Measurements from ENCODE around the gene DMRTB1.

Gene DMRTB1

DNA sequence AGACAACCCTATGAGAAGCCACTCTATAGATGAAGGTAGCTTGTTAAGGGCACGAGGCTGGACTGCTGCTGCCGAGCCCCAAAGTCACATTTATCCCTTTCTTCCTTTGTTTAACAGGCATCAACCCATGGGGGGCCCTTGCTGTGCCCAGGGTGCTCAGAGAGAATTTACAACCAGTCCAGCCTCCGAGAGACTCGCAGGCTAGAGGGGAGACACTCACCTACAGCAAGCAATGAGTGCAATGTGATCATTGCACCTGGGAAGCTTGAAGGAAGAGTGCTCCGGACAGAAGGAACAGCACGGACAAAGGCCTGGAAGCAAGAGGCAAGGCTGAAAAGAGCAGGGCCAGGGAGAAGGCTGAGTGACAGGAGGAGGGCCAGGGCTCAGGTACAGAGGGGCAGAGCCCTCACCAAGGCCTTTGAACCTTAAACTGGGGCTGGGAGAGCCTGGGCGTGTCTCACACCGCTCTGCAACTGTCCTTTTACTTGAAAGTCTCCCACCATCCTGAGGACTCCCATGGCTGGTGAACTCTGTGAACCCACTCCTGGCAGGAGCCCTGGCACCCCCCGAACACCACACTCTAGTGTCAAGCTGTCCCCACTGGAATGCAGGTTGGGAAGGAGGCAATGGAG is 27.3 kb downstream of the DMRTB1 start:
- no peak for DNase-seq
- ATAC-seq: no peak

DNA sequence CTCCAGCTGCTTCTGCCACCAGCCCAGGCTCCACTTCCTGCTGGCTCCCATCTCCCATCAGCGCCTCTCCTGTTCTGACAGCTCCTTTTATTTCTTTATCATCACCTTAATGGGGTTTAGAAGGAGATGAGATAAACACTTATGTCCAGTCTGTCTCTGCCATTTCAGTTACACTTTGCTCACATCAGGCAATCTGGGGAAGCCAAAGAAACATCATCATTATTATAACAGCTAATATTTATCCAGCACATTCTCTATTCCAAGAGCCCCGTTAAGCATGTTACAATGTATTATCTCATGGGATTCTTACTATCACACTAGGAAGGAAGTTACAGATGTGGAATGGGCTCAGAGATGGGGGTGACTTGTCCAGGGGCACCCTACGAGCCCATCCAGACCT is 31.2 kb downstream of the DMRTB1 start:
- DNase-seq (no peak), ATAC-seq (no peak)

DNA sequence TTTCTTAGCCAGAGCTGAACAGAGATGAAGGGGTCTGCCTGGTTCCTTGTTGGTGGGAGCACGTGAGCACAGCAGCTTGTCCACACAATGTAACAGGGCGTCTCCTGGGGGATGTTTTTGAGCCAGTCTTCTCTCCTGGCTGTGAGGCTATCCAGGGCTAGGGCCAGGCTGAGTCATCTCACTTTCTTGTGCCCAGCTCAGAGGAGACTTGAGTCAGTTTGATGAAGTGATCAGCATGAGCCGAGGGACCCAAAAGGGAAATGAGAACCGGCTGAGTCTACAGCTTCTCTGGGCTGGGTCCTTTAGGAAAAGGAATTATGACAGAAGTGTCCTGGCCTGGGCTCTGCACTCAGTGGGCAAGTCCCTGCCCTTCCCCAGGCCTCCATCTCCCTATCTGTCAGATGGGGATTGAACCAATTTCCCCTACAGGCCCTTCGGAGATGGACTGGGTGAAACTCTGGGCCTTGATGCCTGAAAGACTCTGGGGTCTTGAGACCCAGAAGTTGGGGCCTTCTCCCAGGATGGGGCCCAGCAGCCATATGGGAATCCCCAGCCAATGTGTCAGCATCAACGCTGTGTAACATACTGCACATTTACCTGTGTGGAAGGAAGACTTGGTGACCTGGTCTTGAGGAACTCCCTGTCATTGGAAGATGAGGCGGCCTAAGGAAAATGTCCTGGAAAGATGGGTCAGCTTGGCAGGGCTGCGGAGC is 36.6 kb downstream of the DMRTB1 start:
- DNase-seq: no peak
- no peak for ATAC-seq

DNA sequence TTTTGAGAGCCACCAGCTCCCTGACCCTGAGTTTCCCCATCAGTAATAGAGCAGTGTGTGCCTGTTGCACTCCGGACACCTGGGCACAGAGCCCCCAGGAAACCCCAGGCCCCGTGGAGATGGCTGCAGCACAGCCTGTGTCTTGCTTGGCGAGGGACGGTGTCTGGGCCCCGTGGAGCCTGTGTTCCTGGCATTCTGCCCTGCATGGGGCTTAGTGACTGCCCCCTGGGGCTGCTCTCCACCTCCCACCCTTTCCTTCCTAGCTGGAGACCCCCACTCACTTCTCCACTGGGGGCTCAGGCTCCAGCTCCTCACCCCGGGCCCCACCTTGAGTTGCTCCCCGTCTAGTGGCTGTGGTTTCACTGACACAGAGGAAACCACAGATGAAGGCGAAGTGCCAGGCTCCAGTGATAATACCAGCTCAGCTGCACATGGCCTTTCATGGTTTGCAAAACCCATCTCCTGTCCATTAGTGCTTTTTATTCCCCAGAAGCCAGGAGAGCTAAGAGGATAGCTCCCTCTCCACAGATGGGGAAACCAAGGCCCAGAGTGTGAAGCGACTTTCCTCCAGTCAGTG is 39.4 kb downstream of the DMRTB1 start:
- DNase-seq (no peak), ATAC-seq (no peak)

DNA sequence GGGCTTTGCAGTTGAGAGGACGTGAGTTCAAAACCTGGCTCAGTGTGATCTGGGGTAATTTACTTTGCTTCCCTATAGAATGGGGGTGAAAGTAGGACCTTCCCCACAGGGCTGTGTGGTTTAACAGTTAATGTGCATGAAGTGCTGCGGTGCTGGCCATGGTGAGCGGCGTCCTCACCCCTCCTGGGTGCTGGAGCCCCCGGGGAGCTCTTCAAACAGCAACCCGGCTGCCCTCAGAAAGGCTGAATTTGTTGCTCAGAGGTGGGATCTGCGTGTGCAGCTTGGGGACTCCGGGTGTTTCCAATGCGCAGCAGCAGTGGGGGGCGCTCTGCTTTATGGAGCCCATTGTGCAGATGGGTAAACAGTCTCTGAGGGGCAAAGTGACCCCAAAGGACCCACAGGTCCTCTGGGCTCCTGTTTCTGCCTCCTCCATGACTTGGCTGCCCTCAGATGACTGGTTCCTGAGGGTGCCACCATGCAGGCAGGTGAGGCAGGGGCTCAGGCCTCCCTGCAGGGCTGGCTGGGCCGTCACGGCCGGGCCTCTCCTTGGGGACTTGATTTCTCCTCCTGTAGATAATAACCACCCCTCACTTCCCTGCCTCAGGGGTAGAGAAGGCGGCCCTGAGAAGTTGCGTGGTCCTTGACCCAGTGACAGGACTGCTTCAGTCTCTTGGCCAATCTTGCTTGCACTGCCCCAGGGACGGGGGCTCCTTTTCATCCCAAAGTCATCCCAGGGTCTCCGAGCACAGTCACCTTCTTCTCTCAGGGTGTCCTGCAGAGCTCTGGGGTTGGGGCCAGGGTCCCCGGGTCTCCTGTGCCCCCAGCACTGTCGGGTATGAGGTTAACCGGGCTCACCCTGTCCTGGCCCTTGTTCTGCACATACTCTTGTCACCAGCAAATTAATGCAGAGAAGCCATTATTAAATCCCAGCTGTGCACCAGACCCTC is 40.3 kb downstream of the DMRTB1 start:
- ATAC-seq: no peak

DNA sequence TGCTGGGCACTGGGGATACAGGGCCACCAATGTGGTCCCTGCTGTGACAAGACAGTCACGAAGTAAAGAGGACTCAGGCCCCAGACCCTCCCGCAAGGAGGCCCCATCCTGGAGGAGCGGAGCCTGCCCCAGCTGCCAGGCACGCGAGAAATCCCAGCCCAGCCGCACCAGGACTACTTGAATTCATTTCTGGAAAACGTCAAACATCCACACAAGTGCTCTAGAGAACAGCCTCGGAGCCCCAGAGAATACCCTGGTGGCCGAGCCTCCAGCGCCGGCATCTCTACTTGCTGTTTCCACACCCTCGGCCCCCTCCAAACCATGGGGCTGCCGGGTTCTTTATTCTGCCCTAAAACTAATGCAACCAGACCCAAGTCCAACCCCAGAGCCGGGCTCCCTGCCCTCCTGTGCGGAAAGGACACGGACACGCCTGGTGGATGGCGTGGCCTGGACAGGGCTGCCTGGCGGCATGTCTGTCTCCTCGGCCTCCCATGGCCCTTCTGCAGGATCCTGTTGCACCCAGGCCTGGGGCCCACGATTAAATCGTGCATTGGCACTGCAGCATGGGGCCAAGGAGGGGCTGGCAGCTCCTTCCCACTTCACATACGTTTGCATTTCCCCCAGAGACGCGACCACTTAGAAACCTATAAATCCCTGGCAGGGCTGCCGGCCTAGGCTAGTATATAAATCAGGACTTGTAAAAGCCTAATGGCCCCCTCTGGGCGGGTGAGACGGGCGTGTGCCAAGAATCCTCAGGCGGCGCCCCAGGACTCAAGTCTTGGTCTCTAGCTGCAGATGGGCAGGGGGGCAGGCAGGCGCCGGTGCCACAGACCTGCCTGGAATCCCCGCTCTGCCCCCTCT is 41.2 kb downstream of the DMRTB1 start:
- DNase-seq (no peak), ATAC-seq (no peak)

More for the DNA sequence above, 40.3 kb downstream of the DMRTB1 start:
- no peak for DNase-seq

DNA sequence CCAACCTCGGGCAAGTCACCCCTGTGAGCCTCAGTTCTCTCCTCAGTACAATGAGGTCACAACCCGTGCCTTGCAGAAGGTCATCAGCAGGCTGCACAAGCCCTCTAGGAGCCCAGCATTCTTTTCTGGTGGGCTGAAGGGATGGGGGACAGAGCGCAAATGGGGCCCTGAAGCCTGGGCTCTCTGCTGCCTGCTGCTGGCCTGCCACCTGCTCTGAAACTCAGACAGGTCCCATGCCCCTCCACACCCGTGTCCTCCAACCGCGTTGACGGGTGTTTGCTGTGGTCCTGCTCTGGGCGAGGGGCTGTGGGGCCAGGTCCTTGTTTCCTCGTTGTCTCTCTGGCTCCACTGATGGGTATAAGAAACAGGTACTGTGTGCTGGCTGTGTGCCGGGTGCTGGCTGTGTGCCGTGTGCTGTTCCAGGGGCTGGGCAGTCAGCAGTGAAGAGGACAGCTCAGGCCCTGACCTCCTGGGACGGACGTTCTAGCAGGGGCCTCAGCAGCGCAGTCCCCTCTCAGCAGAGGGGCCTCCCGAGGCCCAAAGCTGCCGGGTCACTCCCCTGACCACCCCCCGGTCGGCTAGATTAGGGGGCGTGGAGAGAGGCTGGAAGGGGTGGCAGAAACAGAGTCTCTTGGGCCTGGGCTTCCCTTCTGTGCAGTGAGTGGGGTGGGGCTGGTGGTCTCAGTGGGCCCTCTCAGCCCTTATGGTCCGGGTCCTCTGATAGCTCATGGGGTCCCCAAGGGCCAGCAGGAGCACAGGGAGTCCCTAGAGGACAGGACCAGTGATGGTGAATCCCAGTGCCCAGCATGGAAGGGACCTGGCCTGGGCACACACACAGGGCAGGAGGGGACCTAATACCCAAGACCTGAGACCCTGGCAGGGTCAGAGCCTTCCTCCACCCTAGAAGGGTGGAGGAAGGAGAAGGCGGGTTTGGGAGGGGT is 42.1 kb downstream of the DMRTB1 start:
- DNase-seq (no peak), ATAC-seq (no peak)

DNA sequence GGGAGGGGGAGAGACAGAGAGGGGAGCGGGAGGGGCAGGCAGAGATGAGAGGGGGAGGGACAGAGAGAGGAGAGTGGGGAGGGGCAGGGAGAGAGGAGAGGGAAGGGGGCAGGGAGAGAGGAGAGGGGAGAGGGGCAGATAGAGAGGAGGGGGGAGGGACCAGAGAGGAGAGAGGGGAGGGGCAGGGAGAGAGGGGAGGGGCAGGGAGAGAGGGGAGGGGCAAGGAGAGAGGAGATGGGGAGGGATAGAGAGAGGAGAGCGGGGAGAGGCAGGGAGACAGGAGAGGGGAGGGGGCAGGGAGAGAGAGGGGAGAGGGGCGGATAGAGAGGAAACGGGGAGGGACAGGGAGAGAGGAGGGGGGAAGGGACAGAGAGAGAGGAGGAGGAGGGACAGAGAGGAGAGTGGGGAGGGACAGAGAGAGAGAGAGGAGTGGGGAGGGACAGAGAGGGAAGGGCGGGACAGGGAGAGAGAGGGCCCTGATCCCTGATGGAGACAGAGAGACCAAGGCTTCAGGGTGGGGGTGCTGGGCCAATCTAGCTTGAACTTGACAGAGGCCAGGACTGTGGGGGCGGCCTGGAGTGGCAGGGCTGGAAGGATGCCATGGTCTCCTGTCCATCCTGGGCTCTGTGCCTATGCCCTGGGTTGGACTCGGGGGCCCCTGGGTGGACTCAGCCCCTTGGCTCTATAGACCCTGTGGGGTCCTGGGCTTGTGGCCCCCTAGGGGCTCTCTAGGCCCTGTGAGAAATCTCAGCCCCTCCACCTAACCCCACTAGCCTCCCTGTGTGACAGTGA is 43.6 kb downstream of the DMRTB1 start:
- DNase-seq (no peak), ATAC-seq (no peak)

DNA sequence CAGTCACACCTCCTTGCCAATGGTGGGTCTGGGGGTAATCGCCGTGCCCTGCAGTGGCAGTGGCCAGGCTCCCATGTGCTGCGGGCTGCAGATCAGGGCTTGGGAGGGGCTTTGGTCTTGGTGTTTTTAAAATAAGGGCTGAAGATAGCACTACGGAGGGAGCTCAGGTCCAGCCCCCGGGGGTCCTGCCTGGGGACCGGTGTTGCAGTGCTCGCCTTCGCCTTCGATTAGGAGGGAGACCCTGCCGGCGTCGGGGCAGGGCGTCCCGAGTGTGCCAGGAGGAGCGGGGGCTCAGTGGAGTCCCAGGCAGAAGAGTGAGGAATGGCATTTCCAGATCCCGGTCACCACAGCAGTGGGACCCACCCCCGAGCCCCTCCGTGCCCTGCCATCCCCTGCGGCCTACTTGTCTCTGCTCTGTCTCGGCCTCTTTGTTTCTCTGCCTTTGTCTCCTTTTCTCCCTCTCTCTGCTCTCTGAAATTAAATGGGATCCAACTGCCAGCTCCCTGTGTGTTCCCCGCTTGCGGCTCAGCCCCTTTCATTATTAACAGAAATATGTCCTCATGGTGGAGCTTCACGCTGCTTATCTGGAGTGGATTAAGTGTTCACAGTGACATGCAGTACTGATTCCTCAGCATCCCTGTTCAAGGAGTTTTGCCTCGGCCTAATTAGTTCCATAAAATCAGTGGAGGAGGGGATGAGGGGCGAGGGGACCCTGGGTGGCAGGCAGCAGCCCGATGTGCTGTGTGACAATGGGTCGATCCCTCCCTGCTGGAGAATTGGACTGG is 44.4 kb downstream of the DMRTB1 start:
- ATAC-seq: no peak
- no peak for DNase-seq

DNA sequence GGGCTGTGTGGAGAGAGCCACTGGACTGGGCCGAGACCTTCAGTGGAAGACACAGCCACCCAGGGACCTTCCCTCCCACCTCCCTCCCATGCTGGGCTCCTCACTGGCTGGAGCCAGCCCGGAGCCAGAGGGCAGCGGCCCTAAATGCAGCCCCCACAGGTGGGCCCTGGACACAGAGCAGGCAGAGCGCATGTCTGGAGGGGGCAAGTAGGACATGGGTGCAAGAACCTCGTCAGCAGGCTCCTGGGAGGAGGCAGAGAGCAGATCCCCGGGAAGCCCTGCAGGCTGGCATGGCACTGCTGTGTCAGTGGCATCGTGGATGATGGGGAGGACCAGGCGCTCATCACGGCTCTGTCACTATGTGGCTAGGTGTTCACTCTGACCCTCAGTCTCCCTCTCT is 45.7 kb downstream of the DMRTB1 start:
- ATAC-seq (no peak), DNase-seq (no peak)

DNA sequence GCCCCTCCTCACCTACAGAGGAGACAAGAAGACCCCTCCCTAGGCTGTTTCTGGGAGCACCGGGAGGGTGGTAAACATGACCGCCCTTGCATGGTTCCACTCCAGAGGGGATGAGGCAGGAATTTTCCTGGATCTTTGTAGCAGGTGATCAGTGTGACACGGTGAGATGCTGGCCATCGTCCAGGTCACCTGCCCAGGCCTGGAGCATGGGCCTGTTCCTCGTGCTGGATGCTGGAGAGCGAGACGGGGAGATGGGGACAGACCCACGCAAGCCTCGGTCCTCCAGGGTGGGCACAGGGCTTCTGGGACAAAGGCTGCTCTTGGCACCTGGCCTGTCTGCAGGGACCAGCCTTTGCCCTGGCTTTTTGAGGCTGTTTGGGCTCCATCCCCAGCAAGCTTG is 46.2 kb downstream of the DMRTB1 start:
- ATAC-seq (no peak), DNase-seq (no peak)

DNA sequence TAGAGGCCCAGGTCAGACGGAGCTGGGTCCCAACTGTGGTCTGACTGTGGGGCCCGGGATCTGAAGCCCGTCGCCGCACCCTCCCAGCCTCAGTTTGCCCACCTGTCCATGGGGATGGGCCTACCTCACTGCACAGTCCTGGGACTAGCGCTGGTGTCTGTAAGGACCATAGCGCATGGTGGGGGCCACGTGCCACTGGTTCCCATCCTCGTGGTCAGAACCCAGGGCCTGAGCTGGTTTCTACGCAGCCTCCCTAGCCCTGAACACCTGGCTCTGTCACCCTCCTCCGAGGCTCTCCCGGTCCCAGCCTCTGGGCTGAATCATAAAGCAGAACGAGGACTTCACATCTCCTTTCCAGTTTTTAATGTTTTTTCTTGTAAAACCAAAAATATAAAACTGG is 46.7 kb downstream of the DMRTB1 start:
- no peak for DNase-seq
- no peak for ATAC-seq

DNA sequence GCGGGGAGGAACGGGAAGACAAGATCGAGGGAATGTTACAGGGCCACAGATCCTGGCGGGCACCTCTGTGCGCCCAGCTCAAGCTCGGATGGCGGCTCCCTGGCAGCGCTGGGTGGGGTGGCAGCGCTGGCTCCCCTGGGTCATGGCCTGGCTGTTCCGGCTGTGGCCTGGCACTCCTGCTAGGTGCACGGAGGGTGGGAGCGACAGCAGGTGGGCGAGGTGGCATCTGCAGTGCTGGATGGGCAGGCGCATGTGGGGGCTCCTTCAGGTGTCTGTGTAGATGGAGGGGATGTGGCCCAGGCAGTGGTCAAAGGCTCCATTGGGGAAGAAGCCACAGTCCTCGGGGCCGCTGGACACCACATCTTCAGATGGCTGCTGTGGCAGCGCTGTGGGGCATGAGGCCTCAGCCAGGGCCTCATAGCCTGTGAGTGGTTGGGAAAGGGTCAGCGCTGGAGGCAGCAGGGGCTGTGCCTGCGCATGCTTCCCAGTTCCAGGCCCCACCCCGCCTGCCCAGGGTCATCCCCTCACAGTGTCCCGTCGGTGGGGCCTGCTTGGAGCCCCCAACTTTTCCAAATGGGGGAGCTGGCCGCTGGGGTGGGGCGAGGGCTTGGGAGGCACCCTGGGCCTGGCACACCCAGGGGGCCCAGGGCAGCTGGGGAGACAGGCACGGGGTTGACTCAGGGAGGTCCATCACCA is 47.3 kb downstream of the DMRTB1 start:
- DNase-seq (no peak), ATAC-seq (no peak)

DNA sequence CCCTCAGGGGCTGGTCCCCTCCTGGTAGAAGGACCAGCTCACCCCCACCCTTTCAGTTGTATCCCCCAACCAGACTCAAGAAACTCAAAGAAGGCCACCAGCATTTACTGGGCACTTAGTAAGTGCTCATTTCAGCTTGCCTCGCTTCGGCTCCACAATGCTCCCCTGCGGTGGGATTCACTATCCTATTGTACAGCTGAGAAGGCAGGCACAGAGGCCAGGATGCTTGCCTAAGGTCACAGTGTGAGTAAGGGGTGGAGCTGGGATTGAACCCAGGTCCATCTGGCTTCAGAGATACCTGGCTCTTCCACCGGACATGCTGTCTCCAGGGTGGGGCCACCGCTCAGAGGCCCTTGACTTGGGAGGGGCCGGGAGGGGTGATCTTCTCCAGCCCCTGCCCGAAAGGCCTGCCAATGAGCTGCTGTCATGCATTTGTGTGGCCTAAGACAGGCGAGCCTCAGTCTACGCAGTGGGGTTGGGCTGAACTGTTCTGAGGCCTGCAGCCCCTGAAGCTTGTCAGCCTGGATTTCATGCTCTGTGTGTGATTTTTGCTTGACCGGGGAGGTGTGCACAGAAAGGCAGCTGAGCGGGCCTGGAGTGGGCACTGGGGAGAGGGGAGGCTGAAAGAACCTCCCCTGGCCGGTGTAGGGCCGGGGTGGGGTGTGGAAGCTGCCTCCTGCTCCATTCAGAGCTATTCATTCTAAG is 48.1 kb downstream of the DMRTB1 start:
- ATAC-seq: no peak
- DNase-seq: no peak

DNA sequence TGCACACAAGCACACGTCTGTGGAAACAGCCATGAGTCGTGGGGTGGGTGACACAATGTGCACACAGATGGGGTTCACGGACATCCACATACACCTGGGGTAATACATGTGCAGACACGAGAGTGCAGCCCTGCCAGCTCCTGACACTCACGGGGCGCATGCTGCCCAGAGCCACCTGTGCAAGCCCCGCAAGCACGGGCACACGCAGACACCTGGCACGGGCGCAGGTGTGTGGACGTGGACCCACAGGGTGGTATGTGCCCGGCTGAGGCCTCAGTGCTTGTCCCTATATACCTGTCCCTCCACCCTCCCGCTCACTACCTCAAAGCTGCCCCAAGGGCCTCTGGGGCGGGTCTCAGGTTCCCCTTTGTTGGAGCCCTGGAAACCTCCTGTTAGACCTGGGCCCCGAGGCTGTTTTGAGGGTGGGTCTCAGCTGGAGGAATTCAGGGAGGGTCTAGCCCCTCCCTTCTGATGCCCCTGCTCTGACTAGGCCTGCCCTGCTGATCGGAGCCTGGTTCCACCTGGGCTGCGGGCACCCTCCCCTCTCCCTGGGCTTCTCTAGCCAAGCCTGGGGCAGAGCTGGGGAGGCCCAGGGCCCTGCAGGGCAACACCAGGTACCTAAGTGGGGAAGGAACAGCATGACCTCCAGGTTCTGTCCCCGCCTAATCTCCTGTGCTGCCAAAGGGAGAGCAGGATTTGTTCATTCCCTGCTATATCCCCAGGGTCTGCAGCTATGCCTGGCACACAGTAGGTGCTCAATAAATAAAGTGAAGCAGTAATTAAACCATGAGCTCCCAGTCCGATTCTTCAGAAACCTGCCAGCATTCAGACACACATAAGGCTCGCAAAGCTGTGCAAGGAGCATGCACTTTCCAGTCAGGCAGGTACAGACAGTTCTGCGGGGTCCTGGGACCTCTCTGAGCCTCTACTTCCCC is 49.1 kb downstream of the DMRTB1 start:
- DNase-seq (no peak), ATAC-seq (no peak)

DNA sequence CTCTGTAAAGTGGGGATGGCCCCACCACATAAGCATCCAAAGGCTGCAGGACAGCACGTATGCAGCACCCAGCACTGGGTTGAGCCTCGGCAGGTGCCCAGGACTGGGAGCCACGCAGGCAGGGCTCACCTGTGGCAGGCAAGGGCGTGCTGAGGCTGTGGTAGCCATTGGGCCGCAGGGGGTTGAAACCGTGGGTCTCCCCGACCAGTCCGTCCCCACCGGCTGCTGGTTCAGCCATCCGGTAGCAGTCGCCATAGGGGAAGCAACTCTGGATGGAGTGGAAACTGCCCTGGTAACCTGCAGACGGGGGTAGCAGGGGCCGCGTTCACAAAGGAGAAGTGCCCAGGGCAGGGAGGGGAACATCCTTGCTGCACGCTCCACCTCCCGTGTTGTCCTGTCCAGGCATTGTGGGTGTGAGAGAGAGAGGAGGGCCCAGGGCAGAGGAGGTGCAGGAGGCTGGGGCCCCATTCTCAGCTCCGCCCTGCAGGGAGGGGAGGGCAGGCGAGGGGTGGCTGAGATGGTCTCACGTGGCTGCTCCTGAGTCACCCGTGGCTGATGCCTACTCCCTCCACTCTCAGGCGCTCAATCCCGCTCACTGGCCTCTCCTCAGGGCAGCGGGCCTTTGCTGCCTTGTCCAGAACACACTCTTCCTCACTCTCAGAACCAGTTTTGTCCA is 49.9 kb downstream of the DMRTB1 start:
- DNase-seq (no peak), ATAC-seq (peak; percentile 34)
